ENCODE results near the gene ARHGAP42. TPM values are rescaled to one million over a fixed set of nuclear protein-coding genes. Genes with fewer than 3 reads are reported as not detected.

ARHGAP42 gene
- total RNA-seq, 2 experiments from 2014 or later = 0.50 to 0.92 TPM

DNA sequence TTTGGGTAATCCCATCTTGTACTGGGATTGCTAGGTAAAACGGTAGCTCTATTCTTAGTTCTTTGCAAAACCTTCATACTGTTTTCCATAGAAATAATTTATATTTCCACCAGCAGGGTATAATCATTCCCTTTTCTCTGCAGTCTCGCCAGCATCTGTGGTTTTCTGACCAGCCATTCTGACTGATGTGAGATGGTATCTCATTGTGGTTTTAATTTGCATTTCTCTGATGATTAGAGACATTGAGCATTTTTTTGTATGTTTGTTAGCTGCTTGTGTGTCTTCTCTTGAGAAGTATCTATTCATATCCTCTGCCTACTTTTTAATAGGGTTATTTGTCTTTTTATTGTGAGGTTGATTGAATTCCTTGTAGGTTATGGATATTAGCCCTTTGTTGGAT is 221.7 kb downstream of the ARHGAP42 start:
- no peaks in the 10 kb centered on the region for H3K36me3 Mint-ChIP-seq (ENCODE audit: low read depth)
- H3K9me3 Mint-ChIP-seq (ENCODE audit: insufficient read depth) = no peaks in the 10 kb centered on the region
- ChIA-PET CTCF (no interaction called here), POLR2A (no interaction called here)
- ATAC-seq = no peak
- no peak for DNase-seq
- peaks cover 5% of the 10 kb centered on the region for H3K27me3 Mint-ChIP-seq (ENCODE audit: low read depth)
- no peak overlapping the region for H3K27ac Mint-ChIP-seq
- no peak overlapping the region for H3K4me3 Mint-ChIP-seq
- H3K4me1 Mint-ChIP-seq (ENCODE audit: low read depth) = peaks cover 2% of the 10 kb centered on the region

- H3K4me3 Mint-ChIP-seq = no peak overlapping the region
- ATAC-seq (no peak), DNase-seq (no peak)
- H3K4me1 Mint-ChIP-seq (ENCODE audit: low read depth) = peaks cover 2% of the 10 kb centered on the region
- ChIA-PET POLR2A (no interaction called here), CTCF (no interaction called here)
- H3K36me3 Mint-ChIP-seq (ENCODE audit: low read depth) = no peaks in the 10 kb centered on the region
- peaks cover 5% of the 10 kb centered on the region for H3K27me3 Mint-ChIP-seq (ENCODE audit: low read depth)
- H3K27ac Mint-ChIP-seq = no peak overlapping the region
- no peaks in the 10 kb centered on the region for H3K9me3 Mint-ChIP-seq (ENCODE audit: insufficient read depth)
Measured at GRCh38 chr11:100910808-100911207, 223.7 kb downstream of the ARHGAP42 start.

DNA sequence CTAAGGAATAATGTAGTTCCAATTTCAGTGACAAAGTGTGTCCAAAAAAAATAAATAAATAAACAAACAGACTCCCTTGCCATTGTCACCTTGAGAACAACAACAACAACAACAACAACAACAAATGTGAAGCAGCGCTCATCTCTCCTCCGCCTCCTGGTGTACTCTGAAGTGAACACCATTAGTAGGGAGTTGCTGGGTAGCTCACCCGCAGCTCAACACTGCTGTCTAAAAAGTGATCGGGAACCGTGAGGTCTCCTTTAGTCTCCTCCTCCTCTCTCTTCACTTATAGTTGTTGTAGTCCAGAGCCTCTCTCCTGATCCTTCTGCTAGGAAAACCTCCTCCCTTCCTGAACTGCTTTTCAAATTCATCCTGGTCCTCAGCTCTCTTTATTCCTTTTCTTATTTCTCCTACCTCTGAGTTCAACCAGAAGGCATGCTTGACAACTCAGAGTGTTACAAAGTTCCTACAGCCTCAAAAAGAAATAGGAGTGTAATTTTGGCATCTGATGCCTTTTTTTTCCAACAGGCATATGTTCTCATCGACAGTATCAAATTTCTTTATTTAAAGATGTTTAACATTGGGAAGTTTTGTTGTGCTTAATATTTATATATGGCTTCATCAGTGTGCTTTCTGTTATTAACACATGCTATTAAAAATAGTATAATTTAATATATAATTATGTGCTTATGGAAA is 227.5 kb downstream of the ARHGAP42 start:
- no peaks in the 10 kb centered on the region for H3K27me3 Mint-ChIP-seq (ENCODE audit: low read depth)
- H3K9me3 Mint-ChIP-seq (ENCODE audit: insufficient read depth) = no peaks in the 10 kb centered on the region
- DNase-seq (no peak), ATAC-seq (no peak)
- H3K36me3 Mint-ChIP-seq (ENCODE audit: low read depth) = no peaks in the 10 kb centered on the region
- no peak overlapping the region for H3K4me3 Mint-ChIP-seq
- H3K27ac Mint-ChIP-seq = no peak overlapping the region
- ChIA-PET CTCF (no interaction called here), POLR2A (no interaction called here)
- H3K4me1 Mint-ChIP-seq (ENCODE audit: low read depth) = peaks cover 2% of the 10 kb centered on the region

DNA sequence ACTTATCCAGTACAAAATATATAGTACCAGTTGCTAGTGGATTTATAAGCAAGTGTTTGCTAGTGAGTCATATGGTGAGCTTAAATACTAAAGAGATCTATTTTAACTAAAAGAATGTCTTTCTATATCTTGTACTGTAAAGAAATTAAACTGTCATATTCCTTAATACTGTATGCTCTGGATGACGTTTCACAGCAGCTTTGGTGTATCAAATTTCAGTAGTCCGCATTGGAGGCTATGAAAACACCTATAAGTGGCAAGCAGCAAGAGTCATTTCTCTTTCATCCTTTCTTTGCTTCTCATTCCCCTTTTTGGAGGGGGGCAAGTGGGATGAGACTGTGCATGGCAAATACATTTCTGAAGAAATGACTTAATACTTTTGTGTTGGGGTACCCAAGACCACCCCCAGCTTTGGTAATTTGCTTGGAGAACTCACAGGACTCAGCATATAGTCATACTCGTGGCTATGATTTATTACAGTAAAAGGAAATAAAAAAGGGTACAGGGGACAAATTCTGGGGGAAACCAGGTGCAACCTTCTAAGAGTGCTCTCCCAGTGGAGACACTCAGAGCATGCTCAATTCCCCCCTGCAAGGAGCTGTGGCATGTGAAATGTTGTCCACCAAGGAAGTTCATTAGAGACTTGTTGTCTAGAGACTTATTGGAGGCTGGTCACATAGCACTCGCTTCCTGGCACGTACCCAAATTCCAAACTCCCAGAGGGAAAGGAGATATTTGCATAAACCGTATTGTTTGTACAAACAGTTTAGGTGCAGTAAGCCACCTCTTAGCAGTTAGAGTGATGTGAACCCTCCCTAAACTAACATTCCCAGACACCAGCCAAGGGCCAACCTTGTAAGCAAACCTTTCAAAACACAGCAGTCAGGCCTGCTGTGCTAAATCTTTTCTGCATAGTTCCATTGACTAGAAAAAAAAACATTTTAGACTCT is 231.7 kb downstream of the ARHGAP42 start:
- H3K4me3 Mint-ChIP-seq = no peak overlapping the region
- H3K27ac Mint-ChIP-seq = no peak overlapping the region
- no peaks in the 10 kb centered on the region for H3K36me3 Mint-ChIP-seq (ENCODE audit: low read depth)
- no peaks in the 10 kb centered on the region for H3K4me1 Mint-ChIP-seq (ENCODE audit: low read depth)
- ATAC-seq = no peak
- POLR2A ChIA-PET = no interaction called here
- CTCF ChIA-PET = no interaction called here
- H3K9me3 Mint-ChIP-seq (ENCODE audit: insufficient read depth) = no peaks in the 10 kb centered on the region
- no peaks in the 10 kb centered on the region for H3K27me3 Mint-ChIP-seq (ENCODE audit: low read depth)
- DNase-seq = no peak

DNA sequence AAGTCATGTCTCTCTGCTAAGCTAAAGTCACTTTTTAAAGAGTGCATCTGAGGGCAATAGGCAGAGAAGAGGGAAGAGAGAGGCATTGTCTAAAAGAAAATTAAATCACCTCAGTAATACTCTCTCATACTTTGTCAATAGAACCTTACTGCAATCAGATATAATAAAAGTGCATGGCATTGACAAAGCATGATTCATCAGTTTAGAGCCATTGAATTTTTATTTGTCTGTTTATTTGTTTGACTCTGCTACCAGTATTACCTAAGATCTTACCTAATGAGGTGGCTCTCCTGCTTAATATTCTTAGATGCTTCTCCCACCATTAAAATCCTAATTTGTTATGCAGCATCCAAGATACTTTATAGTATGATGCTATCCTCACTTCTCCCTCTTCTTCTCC is 233.5 kb downstream of the ARHGAP42 start:
- Mint-ChIP-seq H3K4me1 (ENCODE audit: low read depth) (no peaks in the 10 kb centered on the region), H3K4me3 (no peak overlapping the region), H3K9me3 (ENCODE audit: insufficient read depth) (no peaks in the 10 kb centered on the region), H3K27ac (no peak overlapping the region), H3K36me3 (ENCODE audit: low read depth) (no peaks in the 10 kb centered on the region), H3K27me3 (ENCODE audit: low read depth) (no peaks in the 10 kb centered on the region)
- ChIA-PET CTCF (no interaction called here), POLR2A (no interaction called here)
- no peak for ATAC-seq
- DNase-seq = no peak

- H3K27ac Mint-ChIP-seq = no peak overlapping the region
Measured at GRCh38 chr11:100922121-100922520, 235.0 kb downstream of the ARHGAP42 start.

DNA sequence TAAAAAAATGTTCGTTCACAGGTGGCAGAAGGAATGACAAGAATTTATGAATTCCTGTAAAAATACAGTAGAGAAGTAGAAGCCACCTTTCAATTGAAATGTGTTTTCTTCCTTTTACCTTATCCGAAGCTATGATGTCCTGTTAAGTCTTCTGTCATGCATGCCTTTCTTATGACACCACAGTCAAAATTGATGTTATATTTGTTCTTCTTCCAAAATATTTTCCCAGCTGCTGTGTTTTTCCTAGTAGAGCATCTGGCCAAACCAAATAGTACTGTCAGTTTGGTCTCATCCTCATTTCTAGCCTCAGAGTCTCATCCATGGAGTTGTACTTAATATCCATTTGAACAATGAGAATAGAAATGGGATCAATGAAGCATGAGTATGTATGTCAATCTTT is 236.5 kb downstream of the ARHGAP42 start:
- Mint-ChIP-seq H3K27me3 (ENCODE audit: low read depth) (no peaks in the 10 kb centered on the region), H3K4me1 (ENCODE audit: low read depth) (peaks cover 4% of the 10 kb centered on the region), H3K36me3 (ENCODE audit: low read depth) (no peaks in the 10 kb centered on the region), H3K27ac (no peak overlapping the region), H3K9me3 (ENCODE audit: insufficient read depth) (no peaks in the 10 kb centered on the region), H3K4me3 (no peak overlapping the region)
- ATAC-seq (no peak), DNase-seq (no peak)
- POLR2A ChIA-PET = no interaction called here
- CTCF ChIA-PET = no interaction called here

More at GRCh38 chr11:100922121-100922520, 235.0 kb downstream of the ARHGAP42 start:
- Mint-ChIP-seq H3K27me3 (ENCODE audit: low read depth) (no peaks in the 10 kb centered on the region), H3K4me3 (no peak overlapping the region), H3K36me3 (ENCODE audit: low read depth) (no peaks in the 10 kb centered on the region), H3K4me1 (ENCODE audit: low read depth) (peaks cover 4% of the 10 kb centered on the region), H3K9me3 (ENCODE audit: insufficient read depth) (no peaks in the 10 kb centered on the region)
- ChIA-PET POLR2A (no interaction called here), CTCF (no interaction called here)
- no peak for ATAC-seq
- DNase-seq = no peak

GRCh38 chr11:100925935-100926334 is 238.8 kb downstream of the ARHGAP42 start:
- Mint-ChIP-seq H3K9me3 (ENCODE audit: insufficient read depth) (no peaks in the 10 kb centered on the region), H3K4me3 (no peak overlapping the region), H3K4me1 (ENCODE audit: low read depth) (peaks cover 4% of the 10 kb centered on the region), H3K27me3 (ENCODE audit: low read depth) (no peaks in the 10 kb centered on the region), H3K36me3 (ENCODE audit: low read depth) (no peaks in the 10 kb centered on the region), H3K27ac (no peak overlapping the region)
- no peak for ATAC-seq
- no peak for DNase-seq
- CTCF ChIA-PET = no interaction called here
- POLR2A ChIA-PET = no interaction called here

DNA sequence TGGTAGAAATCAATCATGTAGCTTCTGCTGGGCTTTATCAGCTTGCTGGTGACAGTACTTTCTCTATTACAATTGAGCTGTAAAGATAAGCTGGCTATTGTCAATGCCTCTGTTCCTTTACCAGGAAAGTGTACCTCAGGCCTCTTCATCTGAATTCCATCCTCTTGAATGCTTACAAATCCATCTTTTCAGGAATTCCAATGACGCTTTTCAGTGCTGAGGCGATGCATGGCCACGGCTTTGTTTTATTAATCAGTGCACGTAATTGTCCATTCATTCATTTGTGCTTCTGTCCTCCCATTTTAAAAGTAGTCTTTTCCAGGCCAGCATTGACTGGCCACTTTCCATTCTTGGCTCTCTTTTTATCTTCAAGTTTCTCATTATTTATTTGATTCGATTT is 240.5 kb downstream of the ARHGAP42 start:
- ATAC-seq = no peak
- H3K9me3 Mint-ChIP-seq (ENCODE audit: insufficient read depth) = no peaks in the 10 kb centered on the region
- no peak for DNase-seq
- H3K4me3 Mint-ChIP-seq = no peak overlapping the region
- H3K36me3 Mint-ChIP-seq (ENCODE audit: low read depth) = no peaks in the 10 kb centered on the region
- POLR2A ChIA-PET = no interaction called here
- no peak overlapping the region for H3K27ac Mint-ChIP-seq
- CTCF ChIA-PET = interaction anchor here (1.0 kb wide), 1 partner anchor 351 kb away, joined by 4 read pairs; no protein-coding TSS in a partner anchor
- peaks cover 4% of the 10 kb centered on the region for H3K4me1 Mint-ChIP-seq (ENCODE audit: low read depth)
- no peaks in the 10 kb centered on the region for H3K27me3 Mint-ChIP-seq (ENCODE audit: low read depth)

GRCh38 chr11:100928426-100928825 is 241.3 kb downstream of the ARHGAP42 start:
- Mint-ChIP-seq H3K4me3 (no peak overlapping the region), H3K4me1 (ENCODE audit: low read depth) (peaks cover 4% of the 10 kb centered on the region), H3K36me3 (ENCODE audit: low read depth) (no peaks in the 10 kb centered on the region), H3K9me3 (ENCODE audit: insufficient read depth) (no peaks in the 10 kb centered on the region), H3K27ac (no peak overlapping the region), H3K27me3 (ENCODE audit: low read depth) (no peaks in the 10 kb centered on the region)
- no peak for DNase-seq
- POLR2A ChIA-PET = no interaction called here
- ATAC-seq = no peak
- CTCF ChIA-PET = no interaction called here

- POLR2A ChIA-PET = no interaction called here
- no peaks in the 10 kb centered on the region for H3K36me3 Mint-ChIP-seq (ENCODE audit: low read depth)
- no peak overlapping the region for H3K4me3 Mint-ChIP-seq
- no peaks in the 10 kb centered on the region for H3K27me3 Mint-ChIP-seq (ENCODE audit: low read depth)
- no peak overlapping the region for H3K27ac Mint-ChIP-seq
- CTCF ChIA-PET = no interaction called here
- ATAC-seq = no peak
- DNase-seq = no peak
- peaks cover 4% of the 10 kb centered on the region for H3K4me1 Mint-ChIP-seq (ENCODE audit: low read depth)
- H3K9me3 Mint-ChIP-seq (ENCODE audit: insufficient read depth) = no peaks in the 10 kb centered on the region
Measured at GRCh38 chr11:100929377-100929776, 242.3 kb downstream of the ARHGAP42 start.

DNA sequence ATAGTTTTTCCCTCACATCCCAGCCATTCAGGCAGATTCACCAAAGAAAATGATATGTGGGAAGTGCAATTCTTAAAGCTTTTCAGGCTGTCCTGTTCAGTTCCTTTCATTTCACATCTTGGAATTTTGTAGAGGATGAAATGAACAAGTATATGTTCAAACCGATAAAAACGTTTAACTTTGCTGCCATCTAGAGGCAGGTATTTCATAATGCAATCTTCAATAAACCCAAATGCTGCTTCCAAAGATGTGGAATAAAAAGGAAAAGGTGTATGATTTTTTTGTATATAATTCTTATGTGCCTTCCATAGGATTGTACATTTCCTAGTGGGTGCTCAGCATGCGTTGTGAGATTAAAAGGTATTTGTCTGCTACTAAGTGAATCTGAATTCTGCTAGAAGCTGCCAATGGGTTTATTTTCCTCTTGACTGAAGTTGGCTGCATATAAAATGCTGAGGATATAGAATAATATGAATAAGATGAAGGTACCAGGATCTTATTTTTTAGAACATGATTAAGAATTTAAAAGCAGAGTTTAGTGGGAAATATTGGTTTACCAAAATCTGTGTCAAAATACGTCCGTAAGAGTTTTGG is 243.2 kb downstream of the ARHGAP42 start:
- Mint-ChIP-seq H3K9me3 (ENCODE audit: insufficient read depth) (no peaks in the 10 kb centered on the region), H3K4me3 (no peak overlapping the region), H3K27me3 (ENCODE audit: low read depth) (no peaks in the 10 kb centered on the region), H3K4me1 (ENCODE audit: low read depth) (peaks cover 4% of the 10 kb centered on the region), H3K27ac (no peak overlapping the region), H3K36me3 (ENCODE audit: low read depth) (no peaks in the 10 kb centered on the region)
- CTCF ChIA-PET = interaction anchor here (0.8 to 1.0 kb wide), 2 partner anchors 349 to 354 kb away, joined by 3 to 4 read pairs; no protein-coding TSS in a partner anchor
- ATAC-seq = no peak
- POLR2A ChIA-PET = no interaction called here
- DNase-seq = no peak

Data from activated CD8-positive, alpha-beta T cell treated with anti-CD3 and anti-CD28 coated beads, Interleukin-2, amount 10 ng/mL, durations not matched to agents 7 days and 5 days (primary cell).